Hematopoietic multipotent progenitor cell treated with erythropoietin and hydrocortisone succinate and interleukin-3 and kit ligand, for 8 days (in vitro differentiated cells): Measurements from ENCODE around the gene SIRPA.
"Not testable (repeated sequence)": the region's sequence is repeated elsewhere in the genome, so short reads cannot be mapped to it uniquely, and the experiment has no call there.

ENCODE experiments used
- DNase-seq: peaks from one replicate; pipeline ENCODE4 v3.0.0-alpha.2; 2015

SIRPA gene

DNA sequence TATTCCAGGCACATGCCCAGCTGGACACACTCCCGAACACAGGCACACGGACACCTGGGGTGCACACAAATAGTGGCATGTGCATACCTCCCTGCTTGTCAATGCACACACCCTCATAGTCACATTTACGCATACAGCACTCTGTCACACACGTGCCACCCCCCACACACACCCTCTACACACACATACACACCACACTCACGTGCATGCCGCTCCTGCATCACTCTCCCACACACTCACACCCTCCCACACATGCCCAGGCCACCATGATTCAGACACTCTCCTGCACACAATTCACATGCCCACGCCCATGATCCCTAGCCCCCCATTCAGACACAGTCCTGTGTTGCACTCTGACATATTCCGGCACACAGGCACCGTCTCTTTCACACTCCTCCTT lies 13.0 kb downstream of the SIRPA start:
- no peak for DNase-seq

DNA sequence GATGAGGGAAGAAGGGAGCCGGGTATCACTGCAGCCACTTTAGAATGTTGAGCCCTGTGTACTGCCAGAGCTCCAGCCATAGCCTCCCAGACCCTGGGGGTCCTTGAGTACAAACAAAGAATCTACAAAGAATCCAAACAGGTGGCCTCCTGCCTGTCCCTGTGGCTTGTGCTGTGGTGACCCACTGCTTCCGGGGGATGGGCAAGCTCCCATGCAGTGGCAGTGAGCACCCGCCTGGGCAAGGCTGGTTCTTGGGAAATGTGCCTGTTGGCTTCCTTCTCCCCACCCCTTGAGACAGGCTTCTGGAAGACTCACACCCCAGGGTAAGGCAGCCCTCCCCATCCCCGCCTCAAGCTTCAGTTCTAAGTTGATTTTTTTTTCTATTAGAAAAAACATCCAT lies 13.9 kb downstream of the SIRPA start:
- DNase-seq = no peak

DNA sequence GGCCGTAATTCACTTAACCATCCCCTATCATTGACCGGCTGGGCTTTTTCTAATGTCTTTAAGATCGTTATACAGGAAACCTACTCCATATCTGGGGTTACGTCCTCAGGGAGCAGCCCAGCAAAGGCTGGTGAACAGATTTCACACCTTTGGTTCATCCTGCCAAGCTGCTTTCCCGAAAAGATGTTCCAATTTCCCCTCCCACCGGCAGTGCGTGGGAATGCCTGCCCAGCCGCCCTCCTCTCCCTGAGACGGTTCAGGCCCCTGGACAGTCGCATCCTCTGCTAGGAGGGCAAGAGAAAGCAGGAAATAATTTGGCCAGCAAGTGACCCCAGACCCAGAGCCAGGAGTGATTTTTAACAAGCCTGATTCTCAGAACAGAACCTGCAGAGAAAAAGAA lies 16.3 kb downstream of the SIRPA start:
- DNase-seq = no peak

DNA sequence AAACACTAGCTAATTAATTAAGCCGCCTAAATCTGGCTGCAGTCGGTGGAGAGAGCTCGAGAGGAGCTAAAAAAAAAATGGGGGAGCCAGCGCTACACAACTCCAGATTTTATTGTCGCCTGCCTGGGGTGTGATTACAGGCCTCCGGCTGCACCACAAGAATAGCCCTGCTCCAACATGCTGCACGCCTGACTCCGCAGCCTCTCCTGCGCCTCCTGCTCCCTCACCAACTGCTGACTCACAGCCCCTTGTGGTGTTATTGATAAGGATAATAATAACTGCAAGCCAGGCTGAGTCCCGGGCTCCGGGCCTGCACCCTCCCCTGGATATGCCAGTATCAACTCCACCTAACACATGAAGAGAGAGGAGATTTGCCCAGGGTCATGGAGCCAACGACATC lies 16.8 kb downstream of the SIRPA start:
- DNase-seq = peak; percentile 75

DNA sequence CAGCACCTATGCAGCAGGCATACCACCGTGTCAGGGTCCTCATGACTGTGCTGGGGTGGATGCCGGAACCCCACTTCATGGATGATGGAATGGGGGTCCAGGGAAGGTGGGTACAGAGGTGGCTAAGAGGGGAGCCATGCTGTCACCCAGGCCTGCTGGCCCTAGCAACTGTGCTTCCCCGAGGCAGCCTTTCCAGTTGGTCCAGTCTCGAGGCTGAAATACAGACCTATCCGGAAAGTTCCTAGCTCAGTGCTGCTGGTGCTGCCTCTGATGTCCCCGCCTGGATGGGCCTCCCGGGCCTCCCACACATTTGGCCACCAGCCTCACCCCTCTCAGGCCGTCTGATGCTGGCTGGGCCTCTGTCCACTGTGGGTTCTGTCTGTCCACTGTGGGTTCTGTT lies 17.4 kb downstream of the SIRPA start:
- DNase-seq = no peak

DNA sequence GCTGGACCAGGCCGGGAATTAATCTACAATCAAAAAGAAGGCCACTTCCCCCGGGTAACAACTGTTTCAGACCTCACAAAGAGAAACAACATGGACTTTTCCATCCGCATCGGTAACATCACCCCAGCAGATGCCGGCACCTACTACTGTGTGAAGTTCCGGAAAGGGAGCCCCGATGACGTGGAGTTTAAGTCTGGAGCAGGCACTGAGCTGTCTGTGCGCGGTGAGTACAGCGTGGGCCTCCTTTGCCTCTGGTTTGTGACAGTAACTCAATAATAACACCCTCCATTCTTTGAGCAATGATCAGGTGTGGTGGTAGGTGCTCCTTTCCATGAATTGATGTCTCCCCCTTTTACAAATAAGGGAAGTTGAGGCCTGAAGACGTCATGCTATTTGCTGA lies 20.0 kb downstream of the SIRPA start:
- DNase-seq = not testable (repeated sequence)

GRCh38 chr20:1915725-1916124 lies 20.5 kb downstream of the SIRPA start:
- DNase-seq = no peak

- no peak for DNase-seq
Measured at GRCh38 chr20:1917786-1918185, 22.6 kb downstream of the SIRPA start.

DNA sequence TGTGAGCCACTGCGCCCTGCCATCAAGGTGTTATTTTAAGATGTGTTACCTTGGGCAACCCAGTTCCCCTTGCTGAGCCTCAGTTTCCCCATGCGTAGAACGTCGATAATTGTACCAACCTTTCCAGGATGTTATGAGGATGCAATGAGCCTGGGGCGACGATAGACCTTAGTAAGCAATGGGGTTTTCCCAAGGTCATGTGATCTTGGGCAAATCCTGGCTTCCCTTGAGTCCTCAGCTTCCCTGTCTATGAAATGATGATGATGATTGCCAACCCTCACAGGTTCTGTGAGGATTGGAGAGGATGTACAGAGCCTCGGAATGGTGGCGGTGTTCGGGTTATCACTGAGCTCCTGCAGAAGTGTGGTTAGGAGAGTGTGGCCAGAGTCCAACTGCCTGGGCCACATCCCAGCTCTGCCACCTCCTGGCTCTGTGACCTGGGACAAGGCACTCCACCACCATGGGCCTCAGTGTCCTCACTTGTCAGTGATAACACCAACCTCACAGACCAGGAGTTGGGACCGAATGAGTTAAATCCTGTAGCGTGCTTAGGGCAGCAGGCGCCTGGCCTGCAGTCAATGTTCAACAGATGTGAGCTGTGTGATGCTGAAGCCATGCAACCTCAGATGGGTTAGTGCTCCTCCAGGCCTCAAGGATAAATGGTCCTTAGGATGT lies 23.4 kb downstream of the SIRPA start:
- DNase-seq = no peak

- DNase-seq = no peak
Measured at GRCh38 chr20:1920252-1920651, 25.0 kb downstream of the SIRPA start.

- no peak for DNase-seq
Measured at GRCh38 chr20:1920826-1921225, 25.6 kb downstream of the SIRPA start.

GRCh38 chr20:1921985-1922384 lies 26.8 kb downstream of the SIRPA start:
- not testable (repeated sequence) for DNase-seq

DNA sequence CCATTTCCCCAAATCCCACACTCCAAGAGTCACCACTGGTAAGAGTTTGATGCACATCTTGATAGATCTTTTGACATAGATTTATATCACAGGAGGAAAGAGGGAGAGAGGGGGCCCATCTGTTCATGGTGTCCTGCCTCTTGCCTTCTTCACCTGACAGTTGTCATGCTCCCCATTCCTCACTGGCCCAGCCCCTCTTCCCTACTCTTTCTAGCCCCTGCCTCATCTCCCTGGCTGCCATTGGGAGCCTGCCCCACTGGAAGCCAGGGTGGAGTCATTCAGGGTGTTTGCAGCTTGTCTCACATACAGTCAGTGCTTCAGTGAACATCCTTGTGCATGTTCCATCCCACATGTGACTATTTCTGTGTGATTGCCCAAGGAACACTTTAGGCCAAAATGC lies 27.6 kb downstream of the SIRPA start:
- no peak for DNase-seq

DNA sequence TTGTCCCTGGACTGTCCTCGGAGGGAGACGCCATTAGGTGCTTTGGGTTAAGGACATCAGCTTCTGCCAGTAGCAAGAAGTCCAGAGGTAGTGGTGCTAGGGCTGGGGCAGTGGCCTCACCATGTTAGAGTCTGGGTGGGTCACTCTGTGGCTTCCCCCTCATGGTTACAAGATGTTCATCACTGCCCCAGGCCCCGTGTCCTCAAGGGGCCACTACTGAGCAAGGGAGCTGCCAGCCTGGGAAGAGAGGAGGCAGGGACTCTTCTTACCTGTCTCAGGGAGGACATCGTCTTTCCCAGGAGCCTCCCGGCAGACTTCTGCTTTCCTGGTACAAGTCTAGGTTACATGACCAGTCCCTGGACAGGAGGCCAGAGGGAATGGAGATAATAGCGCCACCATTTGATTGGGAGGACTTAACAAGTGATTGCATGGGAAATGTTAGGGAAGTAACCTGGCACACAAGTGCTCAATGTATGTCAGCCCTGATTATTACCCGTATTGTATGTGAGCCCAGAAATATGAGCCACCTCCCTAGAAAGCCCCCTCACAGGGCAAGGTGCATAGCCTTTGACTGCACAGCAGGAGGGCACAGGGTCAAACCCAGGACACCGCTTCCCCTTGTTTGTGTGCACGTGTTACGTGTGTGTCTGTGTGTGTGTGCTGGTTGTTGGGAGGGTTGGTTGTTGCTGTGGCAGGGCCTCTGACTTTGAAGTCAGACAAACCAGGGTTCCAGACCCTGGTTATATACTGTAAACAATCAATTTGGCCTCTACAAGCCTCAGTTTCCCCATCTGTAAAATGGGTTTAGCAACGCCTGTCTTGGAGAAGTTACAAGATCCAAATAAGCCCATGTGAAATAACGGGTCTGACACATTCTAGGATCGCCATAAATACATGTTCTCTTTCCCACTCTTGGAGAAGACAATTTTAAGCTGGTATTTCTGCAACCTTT lies 30.0 kb downstream of the SIRPA start:
- DNase-seq = no peak

GRCh38 chr20:1926237-1926636 lies 31.0 kb downstream of the SIRPA start:
- DNase-seq = no peak

DNA sequence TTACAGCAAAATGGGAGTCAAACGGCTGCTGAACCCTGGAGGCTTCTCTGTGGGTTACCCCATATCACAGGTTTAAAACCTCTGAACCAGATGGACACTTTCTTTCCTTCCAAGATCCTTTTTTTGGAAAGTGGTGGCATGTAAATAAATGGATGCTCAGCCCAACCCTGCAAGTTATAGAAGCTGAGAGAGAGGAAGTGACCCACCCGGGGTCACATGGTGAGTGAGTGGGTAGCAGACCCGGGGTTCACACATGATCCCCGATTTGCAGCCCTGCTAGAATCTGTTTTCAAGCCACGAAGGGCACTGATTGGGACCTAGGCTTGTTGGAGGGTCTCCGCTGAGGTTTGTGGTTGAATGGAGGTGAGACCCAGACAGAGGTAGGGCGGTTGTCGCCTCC lies 32.0 kb downstream of the SIRPA start:
- no peak for DNase-seq

GRCh38 chr20:1928154-1928553 lies 32.9 kb downstream of the SIRPA start:
- DNase-seq = no peak

DNA sequence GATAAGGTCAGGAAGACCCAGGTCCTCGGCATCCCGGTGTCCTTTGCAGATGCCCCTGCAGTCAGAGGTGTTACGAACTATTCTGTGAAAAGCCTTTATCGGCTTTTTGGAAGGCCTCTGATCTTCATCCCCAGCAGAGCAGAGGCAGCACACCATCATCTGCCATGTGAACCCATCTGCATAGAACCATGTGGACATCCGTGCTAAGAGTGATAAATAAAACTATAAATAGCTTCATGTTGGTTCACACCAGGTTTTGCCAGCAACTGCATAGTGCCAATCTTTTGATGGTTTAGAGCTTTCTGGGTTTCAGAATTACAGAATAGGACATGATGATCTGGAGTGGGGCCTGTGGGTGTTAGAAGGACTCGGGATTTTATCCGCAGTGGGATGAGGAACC lies 33.6 kb downstream of the SIRPA start:
- DNase-seq = no peak

- DNase-seq = no peak
Measured at GRCh38 chr20:1929460-1929859, 34.3 kb downstream of the SIRPA start.

GRCh38 chr20:1930165-1930564 lies 35.0 kb downstream of the SIRPA start:
- no peak for DNase-seq

DNA sequence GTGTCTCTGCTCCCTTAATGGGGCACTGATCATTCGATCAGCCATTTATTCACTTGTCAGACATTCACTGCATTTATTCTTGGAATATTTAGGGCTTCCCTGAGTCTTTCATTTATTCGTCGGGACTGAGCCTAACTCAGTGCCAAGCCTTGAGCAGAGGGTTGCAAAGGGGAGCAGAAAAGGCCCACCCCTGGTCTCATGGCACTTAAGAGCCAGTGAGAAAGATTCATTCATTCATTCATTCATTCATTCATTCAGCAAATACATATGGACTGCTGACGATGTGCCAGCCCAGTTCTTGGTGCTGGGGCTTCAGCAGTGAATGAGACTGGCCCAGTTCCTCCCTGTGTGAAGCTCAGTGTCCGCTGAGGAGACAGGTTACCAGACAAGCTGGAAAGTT lies 36.6 kb downstream of the SIRPA start:
- no peak for DNase-seq

GRCh38 chr20:1932971-1933370 lies 37.8 kb downstream of the SIRPA start:
- DNase-seq = no peak

DNA sequence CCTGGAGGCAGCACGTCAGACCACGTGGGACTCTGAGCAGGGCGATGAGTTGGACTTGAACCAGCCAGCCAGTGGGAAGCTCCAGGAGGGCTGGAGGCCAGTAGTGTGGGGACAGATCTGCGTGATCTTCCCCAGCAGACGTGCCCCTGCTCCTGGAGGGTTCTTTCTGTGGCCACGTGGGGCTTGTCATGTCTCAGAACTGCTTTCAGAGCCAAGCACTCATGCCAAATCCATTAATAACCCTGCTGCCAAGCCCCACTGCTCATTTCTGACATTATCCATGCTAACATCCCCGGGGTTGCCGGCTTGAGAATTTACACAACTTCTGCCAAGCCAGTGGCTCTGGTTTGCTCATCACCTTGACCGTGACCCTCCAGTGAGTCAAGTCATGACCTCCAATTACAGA lies 38.3 kb downstream of the SIRPA start:
- no peak for DNase-seq

DNA sequence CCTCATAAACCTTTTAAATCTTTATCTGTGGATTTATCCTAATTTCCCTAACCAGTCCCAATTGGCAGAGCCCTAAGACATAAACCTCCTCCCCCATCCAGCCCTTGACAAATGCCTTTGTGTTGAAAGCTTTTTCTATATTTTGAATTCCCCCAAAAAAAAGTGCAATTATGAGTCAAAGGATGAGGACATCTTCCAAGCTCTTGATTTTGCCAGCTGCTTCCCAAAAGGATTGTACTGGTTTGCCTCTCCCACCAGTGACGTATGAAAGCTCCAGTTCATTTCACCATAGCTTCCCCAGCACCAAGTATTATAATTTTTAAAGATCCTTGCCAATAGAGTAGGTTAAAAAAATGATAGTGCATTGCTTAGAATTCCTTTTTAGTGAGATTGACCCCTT lies 38.9 kb downstream of the SIRPA start:
- DNase-seq = no peak
